Dedifferentiated amniotic fluid mesenchymal stem cell (primary cell): ENCODE data around the gene FAM237A.

Experiments
- DNase-seq: peaks from one replicate; pipeline ENCODE4 v3.0.0-alpha.2; 2016; ENCODE audit errors: extremely low spot score

The FAM237A gene

DNA sequence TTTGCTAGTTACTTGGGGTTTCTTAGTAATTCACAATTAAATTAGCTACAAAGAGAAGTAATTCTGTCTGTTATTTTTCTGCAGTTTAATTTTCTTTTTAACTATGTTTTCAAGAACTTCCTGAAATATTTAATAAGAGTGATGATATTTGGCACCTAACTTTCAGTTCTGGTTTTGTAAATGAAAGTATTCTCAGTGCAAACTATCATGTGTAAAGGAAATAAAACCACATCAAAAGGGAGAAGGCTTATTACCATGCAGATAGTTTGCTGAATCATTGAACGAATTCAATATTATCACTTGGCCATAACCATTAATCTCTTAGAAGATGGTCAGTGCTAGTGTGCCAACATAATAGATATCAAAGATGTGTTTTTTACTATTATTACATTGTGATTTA lies 46.7 kb downstream of the FAM237A start:
- DNase-seq = no peak

DNA sequence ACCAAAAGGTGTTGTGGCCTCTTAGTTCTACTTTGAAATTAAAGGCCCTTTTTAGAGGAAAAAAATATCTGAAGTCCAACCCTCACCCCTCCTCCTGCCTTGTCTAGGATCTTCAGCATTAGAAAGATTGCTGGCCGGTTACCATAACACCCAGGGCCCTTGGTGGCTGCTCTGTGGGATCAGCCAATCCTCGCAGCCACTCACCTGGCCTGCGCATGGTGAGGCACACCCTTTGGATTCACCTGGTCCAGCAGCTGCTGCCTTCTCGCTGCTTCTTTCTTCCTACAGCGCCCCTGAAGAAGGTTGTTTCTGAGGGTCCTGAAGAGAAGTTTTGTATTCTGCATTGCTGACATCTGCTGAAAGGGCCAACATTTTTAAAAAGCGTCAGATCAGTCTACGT lies 50.7 kb downstream of the FAM237A start:
- DNase-seq = no peak

DNA sequence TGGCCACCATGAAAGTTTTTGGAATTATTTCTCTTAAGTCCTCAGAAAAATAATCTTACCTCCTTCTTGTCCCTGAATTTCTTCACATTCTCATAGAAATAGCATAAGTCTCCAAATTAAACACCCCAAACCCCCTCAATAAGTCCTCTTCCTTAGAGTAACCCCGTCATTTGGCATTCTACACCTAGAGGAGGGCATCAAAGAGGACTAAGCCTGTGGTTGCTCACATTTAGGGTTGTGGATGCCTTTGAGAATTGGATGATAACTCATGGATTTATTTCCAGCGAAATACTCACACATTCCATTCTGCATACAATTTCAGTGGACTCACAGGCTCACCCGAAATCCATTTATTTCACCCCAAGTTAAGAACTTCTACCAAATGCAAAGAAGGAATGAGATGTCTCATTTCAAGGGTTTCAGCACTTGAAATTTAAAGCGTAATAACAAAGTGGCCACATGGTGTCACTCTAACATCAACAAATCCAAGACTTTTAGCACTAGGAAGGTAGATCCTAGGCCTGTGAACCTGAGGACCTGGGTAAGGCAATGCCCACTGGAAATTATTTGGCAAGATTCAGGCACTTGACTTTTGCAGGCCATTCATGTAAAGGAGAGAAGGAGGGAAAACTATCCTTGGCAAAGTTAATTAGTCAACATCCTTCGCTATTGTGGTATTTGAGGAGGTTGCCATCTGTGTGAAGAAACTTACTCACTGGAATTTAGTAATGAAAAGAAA lies 51.3 kb downstream of the FAM237A start:
- DNase-seq = peak; percentile 67

DNA sequence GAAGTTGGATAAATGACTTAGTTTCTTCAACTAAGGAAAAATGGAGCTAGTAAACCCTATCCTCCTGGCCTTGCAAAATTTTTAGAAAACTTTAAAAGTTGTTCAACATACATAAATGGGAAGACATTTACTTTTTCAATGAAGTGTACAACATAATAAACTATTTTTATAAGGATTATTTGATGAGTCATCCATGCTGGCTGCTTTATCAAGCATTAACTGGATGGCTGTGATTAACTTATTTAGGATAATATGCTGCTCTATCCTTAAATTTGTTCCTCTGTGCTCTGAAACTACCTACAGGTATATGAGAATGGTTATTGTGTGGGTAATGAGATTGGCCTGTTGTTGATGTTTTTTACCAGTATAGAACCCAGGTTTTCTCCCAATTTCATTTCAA lies 54.6 kb downstream of the FAM237A start:
- DNase-seq = no peak

DNA sequence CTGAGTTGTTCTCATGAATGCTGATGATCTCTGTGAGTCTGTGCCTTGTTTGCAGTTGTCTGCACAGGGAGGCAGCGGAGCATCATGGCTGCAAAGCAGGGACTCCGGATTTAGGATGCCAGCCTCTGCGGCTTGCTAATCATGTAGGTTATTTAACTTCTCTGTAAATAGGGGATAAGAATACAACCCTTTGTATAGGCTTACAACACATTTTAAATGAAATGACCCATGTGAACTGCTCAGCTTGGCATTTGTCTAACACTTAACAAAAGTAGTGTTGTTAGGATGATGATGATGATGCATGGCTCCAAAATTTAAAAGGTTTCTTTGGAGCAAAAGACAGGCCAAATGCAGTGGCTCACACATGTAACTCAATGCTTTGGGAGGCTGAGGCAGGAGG lies 56.5 kb downstream of the FAM237A start:
- DNase-seq = no peak
